GM12874 (cell line): ENCODE results near the gene SERPINH1.
A peak's percentile ranks its signal among the peaks of the same experiment; 100 is the strongest.

Experiments
- CTCF ChIP-seq: IDR thresholded peaks from 2 replicates; pipeline ENCODE4 v1.5.1; 2011; ENCODE audit warnings: low read depth, mild to moderate bottlenecking, control low read depth, low read length, moderate library complexity; ENCODE audit not compliant: insufficient read depth

The SERPINH1 gene

DNA sequence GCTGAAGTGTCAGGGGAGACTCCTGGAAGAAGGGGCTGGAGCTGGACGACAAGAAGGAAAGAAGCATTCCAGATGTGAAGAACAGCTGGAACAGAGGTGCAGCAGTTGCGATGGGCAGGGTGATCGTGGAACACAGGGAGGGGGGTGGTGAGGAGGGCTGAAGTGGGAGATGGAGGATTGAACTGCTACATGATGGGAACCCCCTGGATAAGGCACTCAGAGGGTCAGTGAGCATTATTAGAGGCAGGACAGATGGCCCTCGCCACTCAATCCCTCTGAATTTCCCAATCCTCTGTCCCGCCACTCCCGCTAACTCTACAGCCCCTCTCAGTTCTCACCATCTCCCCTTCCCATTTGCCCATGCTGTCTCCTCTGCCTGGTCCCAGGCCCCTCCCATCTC is 14.0 kb downstream of the SERPINH1 start:
- TF ChIP-seq CTCF, result no peak

DNA sequence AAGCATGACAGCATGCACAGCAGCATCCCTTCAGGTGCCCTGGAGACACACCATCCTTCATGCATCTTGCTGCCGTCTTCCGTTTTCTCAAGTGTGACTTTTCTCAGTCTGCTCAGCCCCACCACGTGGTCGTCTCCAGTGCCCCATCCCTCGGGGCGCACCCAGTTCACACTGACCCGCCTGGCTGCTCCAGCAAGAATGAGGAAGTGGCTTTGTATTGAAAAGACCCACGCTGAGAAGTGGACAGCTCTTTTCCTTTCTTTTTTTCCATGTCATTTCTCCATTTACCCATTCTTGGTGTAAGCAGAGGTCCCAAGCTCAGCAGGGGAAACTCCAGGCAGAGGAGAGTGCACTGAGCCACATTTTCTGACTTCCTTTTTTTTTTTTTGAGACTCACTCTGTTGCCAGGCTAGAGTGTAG is 14.5 kb downstream of the SERPINH1 start:
- no peak for TF ChIP-seq CTCF

DNA sequence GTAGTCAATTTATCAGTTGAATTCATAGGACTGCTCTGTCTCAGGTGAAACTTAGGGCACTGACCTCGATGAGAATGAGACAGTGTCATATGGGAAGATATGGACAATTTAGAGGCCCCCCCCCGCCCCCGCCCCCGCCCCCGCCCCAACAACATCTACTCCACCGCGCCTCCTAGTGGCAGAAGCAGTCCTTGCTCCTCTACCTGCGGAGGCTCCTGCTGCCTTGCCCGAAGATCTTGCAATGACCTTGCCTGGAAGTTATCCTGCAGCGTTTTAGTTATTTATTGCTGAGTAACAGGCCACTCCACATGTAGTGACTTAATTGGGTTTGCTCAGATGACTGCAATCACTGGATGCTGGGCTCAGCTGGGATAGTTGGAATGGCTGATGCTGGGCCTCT is 15.2 kb downstream of the SERPINH1 start:
- TF ChIP-seq CTCF, result peak; percentile 55

DNA sequence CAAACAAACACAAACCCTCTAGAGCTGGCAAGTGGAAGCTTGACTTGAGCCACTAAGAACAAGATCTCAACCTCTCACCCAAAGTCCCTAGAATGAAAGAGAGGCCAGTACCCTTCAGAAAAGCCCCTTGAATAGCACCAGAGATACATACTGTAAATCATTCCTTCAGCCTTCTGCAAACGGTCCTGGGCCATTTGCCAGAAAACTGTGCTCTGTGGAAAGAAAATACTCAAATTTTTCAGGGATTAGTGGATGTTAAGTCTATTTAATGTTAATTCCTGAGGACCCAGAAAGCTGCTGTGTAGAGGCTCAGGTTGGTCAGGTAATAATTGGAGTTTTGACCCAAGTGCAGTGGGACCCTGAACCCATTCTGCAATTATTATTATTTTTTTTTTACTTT is 16.9 kb downstream of the SERPINH1 start:
- no peak for TF ChIP-seq CTCF

- no peak for TF ChIP-seq CTCF
These were observed 17.8 kb downstream of the SERPINH1 start for GRCh38 chr11:75579841-75580240.

DNA sequence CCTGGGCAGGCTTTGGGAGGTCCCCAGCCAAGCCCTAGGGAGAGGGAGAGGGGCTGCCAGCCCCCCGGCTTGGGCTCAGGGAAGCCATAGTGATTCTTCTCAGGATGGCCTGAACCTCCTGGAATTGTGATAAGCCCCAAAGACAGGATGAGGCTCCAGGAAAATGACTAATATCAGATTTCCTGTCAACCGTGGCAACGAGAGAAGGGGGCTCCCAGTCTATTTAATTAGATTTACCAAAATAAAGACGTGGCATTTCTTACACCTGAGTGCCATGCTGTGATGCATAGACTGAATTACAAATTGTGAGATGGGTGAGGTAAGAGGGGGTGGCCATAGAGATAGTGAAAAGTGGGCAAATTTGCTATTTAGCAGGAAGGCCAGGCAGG is 20.4 kb downstream of the SERPINH1 start:
- no peak for TF ChIP-seq CTCF

- peak; percentile 46 for TF ChIP-seq CTCF
These were observed 21.1 kb downstream of the SERPINH1 start for GRCh38 chr11:75582895-75583717.
